Erythroblast (primary cell): ENCODE results near the gene RHOBTB1.

Source experiments
- GATA1 ChIP-seq: IDR thresholded peaks from 2 replicates; pipeline ENCODE4 v1.6.1; 2011; ENCODE audit warnings: low read depth, mild to moderate bottlenecking, control low read depth, low read length, moderate library complexity
- POLR2A ChIP-seq: IDR thresholded peaks from 2 replicates; pipeline ENCODE4 v1.6.1; 2011; ENCODE audit warnings: mild to moderate bottlenecking, low read length

- no peak for TF ChIP-seq POLR2A
- TF ChIP-seq GATA1: no peak
These were observed 10.1 kb upstream of the RHOBTB1 start for GRCh38 chr10:60954035-60954434.
